H1 (cell line): ENCODE measurements around the gene C1orf116. TPM values are rescaled to one million over a fixed set of nuclear protein-coding genes. Genes with fewer than 3 reads are reported as not detected.

Source experiments
- CTCF ChIA-PET: fragments of 300-600 bp; sonication (Branson Sonifier 250); formaldehyde crosslinking; loops from one replicate; lab custom pipeline; 2021; ENCODE audit not compliant: partially characterized antibody; lab: Charles Lee
- POLR2A ChIA-PET: fragments of 300-600 bp; sonication (Branson Sonifier 250); formaldehyde crosslinking; loops from one replicate; lab custom pipeline; 2021; ENCODE audit warnings: inconsistent platforms; ENCODE audit not compliant: partially characterized antibody; lab: Charles Lee
- DNase-seq, 2 experiments: peaks; one replicate each; pipeline versions ENCODE4 v3.0.0 to v3.0.0-alpha.2; 2010 to 2022; ENCODE audit warnings: low spot score in 2 of 2, low read depth in 1 of 2, mixed read lengths in 1 of 2
- FAIRE-seq: peaks from 2 replicates; lab custom pipeline; 2011; peaks lifted over from hg19 to GRCh38; lab: Jason Lieb, UNC
- H2AFZ ChIP-seq: 2 replicates; pipeline ENCODE4 v1.8.1; 2012; ENCODE audit warnings: low read length, inconsistent platforms
- H2AK5ac ChIP-seq: 2 replicates; pipeline ENCODE4 v1.6.1; 2013; ENCODE audit warnings: low read depth, low read length
- H2BK120ac ChIP-seq: replicated peaks from 2 replicates; pipeline ENCODE3; 2013; ENCODE audit warnings: low read depth, low read length, inconsistent platforms
- H2BK12ac ChIP-seq: 2 replicates; pipeline ENCODE4 v1.6.1; 2013; ENCODE audit warnings: low read depth, low read length
- H2BK15ac ChIP-seq: 2 replicates; pipeline ENCODE4 v1.6.1; 2013; ENCODE audit warnings: low read length
- H2BK20ac ChIP-seq: 2 replicates; pipeline ENCODE4 v1.6.1; 2013; ENCODE audit warnings: low read length
- H2BK5ac ChIP-seq: 2 replicates; pipeline ENCODE4 v1.6.1; 2013; ENCODE audit warnings: low read depth, low read length
- H3K14ac ChIP-seq: 2 replicates; pipeline ENCODE4 v1.6.1; 2013; ENCODE audit warnings: inconsistent platforms; ENCODE audit not compliant: insufficient read length
- H3K18ac ChIP-seq: 2 replicates; pipeline ENCODE4 v1.6.1; 2013; ENCODE audit warnings: low read length; ENCODE audit errors: extremely low read depth
- H3K23ac ChIP-seq: 2 replicates; pipeline ENCODE4 v1.6.1; 2013; ENCODE audit warnings: inconsistent platforms; ENCODE audit not compliant: insufficient read length
- H3K23me2 ChIP-seq: 2 replicates; pipeline ENCODE4 v1.6.1; 2013; ENCODE audit warnings: low read depth, low read length
- H3K27ac ChIP-seq: 2 replicates; pipeline ENCODE4 v1.6.1; 2011; ENCODE audit warnings: low read depth, low read length, inconsistent platforms
- H3K27me3 ChIP-seq, 4 experiments: replicated peaks in 1 of 4; 1 replicate in 1 of 4; 2 replicates in 3 of 4; pipeline versions ENCODE4 v1.6.1 to v1.8.1; 2011 to 2013; ENCODE audit warnings: low read length in 3 of 4, mild to moderate bottlenecking in 3 of 4, inconsistent platforms in 2 of 4, mixed read lengths in 2 of 4, moderate library complexity in 1 of 4; ENCODE audit not compliant: control insufficient read depth in 3 of 4, insufficient read depth in 3 of 4; ENCODE audit errors: extremely low read depth in 1 of 4
- H3K36me3 ChIP-seq, 4 experiments: 2 replicates each; pipeline versions ENCODE4 v1.6.1 to v1.8.1; 2011 to 2013; ENCODE audit warnings: mild to moderate bottlenecking in 4 of 4, low read length in 3 of 4, moderate library complexity in 2 of 4, control low read depth in 1 of 4, inconsistent platforms in 1 of 4; ENCODE audit not compliant: insufficient read depth in 4 of 4, control insufficient read depth in 2 of 4
- H3K4ac ChIP-seq: replicated peaks from 2 replicates; pipeline ENCODE3; 2013; ENCODE audit warnings: low read length, low read depth, mixed read lengths, inconsistent platforms; ENCODE audit not compliant: insufficient read length
- H3K4me1 ChIP-seq, 4 experiments: replicated peaks in 1 of 4; 1 replicate in 1 of 4; 2 replicates in 3 of 4; pipeline versions ENCODE4 v1.6.1 to v1.8.1; 2011 to 2013; ENCODE audit warnings: low read length in 3 of 4, inconsistent platforms in 2 of 4, mixed read lengths in 1 of 4; ENCODE audit not compliant: insufficient read depth in 4 of 4, control insufficient read depth in 3 of 4
- H3K4me2 ChIP-seq, 2 experiments: 2 replicates each; pipeline versions ENCODE4 v1.6.1 to v1.8.1; 2011 to 2013; ENCODE audit warnings: low read depth in 2 of 2, low read length in 2 of 2, control low read depth in 1 of 2, inconsistent platforms in 1 of 2, mild to moderate bottlenecking in 1 of 2; ENCODE audit not compliant: insufficient read depth in 1 of 2
- H3K4me3 ChIP-seq, 4 experiments: fragments of 200-600, 300-600 bp in 1 of 4; sonication (generic), shearing (Covaris generic), sonication (Bioruptor Twin) in 1 of 4; 2 replicates each; pipeline versions ENCODE4 v1.5.1 to v1.8.1; 2011 to 2016; ENCODE audit warnings: low read length in 4 of 4, low read depth in 3 of 4, control low read depth in 2 of 4, inconsistent platforms in 2 of 4, mild to moderate bottlenecking in 2 of 4, mixed read lengths in 1 of 4, moderate library complexity in 1 of 4; ENCODE audit not compliant: insufficient read depth in 2 of 4; ENCODE audit errors: extremely low read depth in 1 of 4
- H3K56ac ChIP-seq: replicated peaks from 2 replicates; pipeline ENCODE3; 2013; ENCODE audit warnings: low read depth, mild to moderate bottlenecking, mixed read lengths, low read length, inconsistent platforms; ENCODE audit not compliant: insufficient read length
- H3K79me1 ChIP-seq: 2 replicates; pipeline ENCODE4 v1.6.1; 2013; ENCODE audit warnings: low read depth, low read length, control low read depth
- H3K79me2 ChIP-seq, 2 experiments: 2 replicates each; pipeline versions ENCODE4 v1.6.1 to v1.8.1; 2012 to 2013; ENCODE audit warnings: low read length in 2 of 2, mild to moderate bottlenecking in 2 of 2, inconsistent platforms in 1 of 2; ENCODE audit not compliant: insufficient read depth in 2 of 2, control insufficient read depth in 1 of 2
- H3K9ac ChIP-seq, 4 experiments: replicated peaks in 1 of 4; 1 replicate in 1 of 4; 2 replicates in 3 of 4; pipeline versions ENCODE4 v1.6.1 to v1.8.1; 2011 to 2013; ENCODE audit warnings: low read depth in 3 of 4, low read length in 3 of 4, control low read depth in 2 of 4, mild to moderate bottlenecking in 2 of 4, moderate library complexity in 2 of 4, inconsistent platforms in 1 of 4; ENCODE audit errors: extremely low read depth in 1 of 4
- H3K9me3 ChIP-seq, 2 experiments: 2 replicates each; pipeline versions ENCODE4 v1.6.1 to v1.8.1; 2012 to 2013; ENCODE audit warnings: mild to moderate bottlenecking in 2 of 2, moderate library complexity in 2 of 2, control low read depth in 1 of 2, inconsistent platforms in 1 of 2, low read depth in 1 of 2, low read length in 1 of 2, mixed read lengths in 1 of 2; ENCODE audit not compliant: insufficient read depth in 2 of 2
- H4K20me1 ChIP-seq, 2 experiments: replicated peaks in 1 of 2; 2 replicates each; pipeline versions ENCODE3 to v1.8.1; 2011 to 2013; ENCODE audit warnings: inconsistent platforms in 2 of 2, low read length in 2 of 2, mild to moderate bottlenecking in 1 of 2; ENCODE audit not compliant: insufficient read depth in 2 of 2, control insufficient read depth in 1 of 2
- H4K5ac ChIP-seq: 2 replicates; pipeline ENCODE4 v1.6.1; 2013; ENCODE audit warnings: low read length, low read depth, mixed read lengths, inconsistent platforms; ENCODE audit not compliant: insufficient read length
- H4K8ac ChIP-seq: 2 replicates; pipeline ENCODE4 v1.8.0; 2013; ENCODE audit warnings: mild to moderate bottlenecking, moderate library complexity, low read length, inconsistent platforms; ENCODE audit not compliant: insufficient read depth; ENCODE audit errors: extremely low read depth
- H4K91ac ChIP-seq: replicated peaks from 2 replicates; pipeline ENCODE3; 2013; ENCODE audit warnings: low read length, mixed read lengths, inconsistent platforms; ENCODE audit not compliant: insufficient read length
- BRCA1 ChIP-seq: IDR thresholded peaks from 2 replicates; pipeline ENCODE4 v1.6.1; 2012; ENCODE audit warnings: low read depth, low read length, improper control_type of control experiment
- CBX8 ChIP-seq: fragments of 300-800, 300-1000 bp; sonication (generic); IDR thresholded peaks from 2 replicates; pipeline ENCODE4 v1.7.1; 2016; ENCODE audit warnings: low read depth, low read length, borderline replicate concordance
- CREB1 ChIP-seq: IDR thresholded peaks from 2 replicates; pipeline ENCODE4 v1.6.1; 2012; ENCODE audit warnings: inconsistent platforms
- CTBP2 ChIP-seq: IDR thresholded peaks from 2 replicates; pipeline ENCODE4 v1.7.0; 2011; ENCODE audit warnings: borderline replicate concordance, mild to moderate bottlenecking, moderate library complexity, mixed read lengths, low read length; ENCODE audit not compliant: insufficient read depth, insufficient read length
- CTCF ChIP-seq, 3 experiments: IDR thresholded peaks; 1 replicate in 2 of 3; 2 replicates in 1 of 3; pipeline versions ENCODE4 v1.5.1 to v1.6.1; 2011; ENCODE audit warnings: low read length in 3 of 3, mild to moderate bottlenecking in 3 of 3, inconsistent platforms in 2 of 3, low read depth in 1 of 3, moderate library complexity in 1 of 3; ENCODE audit not compliant: insufficient read depth in 1 of 3; ENCODE audit errors: control extremely low read depth in 1 of 3
- JUN ChIP-seq: IDR thresholded peaks from 2 replicates; pipeline ENCODE4 v1.6.1; 2011; ENCODE audit warnings: low read depth, mild to moderate bottlenecking, improper control_type of control experiment, low read length
- KDM5A ChIP-seq: fragments of 200-600 bp; IDR thresholded peaks from 2 replicates; pipeline ENCODE4 v1.7.1; 2012; ENCODE audit warnings: mild to moderate bottlenecking, low read length, inconsistent platforms, mixed read lengths
- POLR2A ChIP-seq, 2 experiments: IDR thresholded peaks; 1 replicate in 1 of 2; 2 replicates in 1 of 2; pipeline ENCODE4 v1.6.1; 2011; ENCODE audit warnings: low read depth in 2 of 2, low read length in 2 of 2, mild to moderate bottlenecking in 2 of 2; ENCODE audit errors: control extremely low read depth in 1 of 2
- POLR2AphosphoS5 ChIP-seq: IDR thresholded peaks from 2 replicates; pipeline ENCODE4 v1.6.1; 2011; ENCODE audit warnings: low read depth, low read length
- SIRT6 ChIP-seq: IDR thresholded peaks from one replicate; pipeline ENCODE4 v1.7.1; 2012; ENCODE audit warnings: low read length, inconsistent platforms
- SIX5 ChIP-seq: IDR thresholded peaks from 2 replicates; pipeline ENCODE4 v1.6.1; 2011; ENCODE audit warnings: mild to moderate bottlenecking, low read depth, low read length
- SP1 ChIP-seq: IDR thresholded peaks from 2 replicates; pipeline ENCODE4 v1.6.1; 2011; ENCODE audit warnings: low read depth, low read length
- TAF1 ChIP-seq: IDR thresholded peaks from 2 replicates; pipeline ENCODE4 v1.6.1; 2011; ENCODE audit warnings: mild to moderate bottlenecking, low read depth, low read length
- TBP ChIP-seq: IDR thresholded peaks from 2 replicates; pipeline ENCODE4 v1.6.1; 2011; ENCODE audit warnings: low read depth, low read length, improper control_type of control experiment
- YY1 ChIP-seq: IDR thresholded peaks from 2 replicates; pipeline ENCODE4 v1.6.1; 2011; ENCODE audit warnings: low read depth, mild to moderate bottlenecking, low read length
- WGBS, 2 experiments: shearing (Covaris generic) in 1 of 2; methylation state at CpG; one replicate each; pipeline versions ENCODE4 v1.1.6 to v1.1.7; 2013 to 2015; ENCODE audit warnings: low lambda C conversion rate in 2 of 2, mixed read lengths in 2 of 2, inconsistent platforms in 1 of 2, low coverage in 1 of 2, missing lambda C conversion rate in 1 of 2; ENCODE audit not compliant: insufficient replicate concordance in 2 of 2, insufficient coverage in 1 of 2, insufficient read length in 1 of 2; ENCODE audit errors: extremely low coverage in 1 of 2, missing lambda C conversion rate in 1 of 2; 5-methylcytosine and 5-hydroxymethylcytosine counted together
- polyA plus RNA-seq, 7 experiments: library from polyadenylated mRNA; depleted of rRNA in 3 of 7; stranded (reverse) in 5 of 7; unstranded in 2 of 7; fragments of >200 nt in 5 of 7; fragments of 200-250 nt in 2 of 7; gene quantifications; 1 replicate in 5 of 7; 2 replicates in 1 of 7; 4 replicates in 1 of 7; pipeline versions ENCODE4 v1.2.1 to v1.2.3, GENCODE V29; 2011 to 2013; ENCODE audit warnings: missing spikeins in 2 of 7, mixed read lengths in 2 of 7
- total RNA-seq: library from RNA; stranded (reverse); fragmentation: NEBNext Ultra II Directional; extraction: Animal tissue kit (Norgen Biotek cat#: 25700); gene quantifications from 2 replicates; pipeline ENCODE4 v1.2.1, GENCODE V29; 2021

Gene C1orf116
- total and polyA plus RNA-seq, 2 of the 8 experiments (the other 6 are each of a cell fraction or from before 2014, with no cell fraction given): 2.2 to 3.9 TPM

DNA sequence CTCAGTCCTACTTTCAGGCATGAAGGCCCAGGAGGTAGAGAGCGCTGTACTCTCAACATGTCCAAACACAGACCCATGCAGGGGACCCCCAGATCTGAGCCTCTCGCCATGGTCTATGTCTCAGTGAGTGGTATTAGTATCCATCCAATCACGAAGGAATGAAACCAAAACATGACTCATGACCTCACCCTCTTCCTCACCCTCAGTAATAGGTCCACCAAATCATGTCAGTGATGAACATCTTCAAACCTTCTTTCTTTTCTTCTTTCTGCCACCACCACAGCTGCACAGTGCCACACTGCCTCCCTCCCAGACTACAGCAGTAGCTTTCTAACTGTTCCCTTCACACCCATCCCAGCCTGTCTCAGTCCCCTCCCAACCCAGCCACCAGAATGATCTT lies 16.8 kb downstream of the C1orf116 start:
- Histone ChIP-seq H3K23me2 (no peaks in the 10 kb centered on the region), H2AK5ac (no peak overlapping the region), H2BK12ac (no peak overlapping the region), H2BK5ac (no peak overlapping the region), H3K79me1 (no peaks in the 10 kb centered on the region), H3K4me3 (no peak overlapping the region), H3K4ac (no peak overlapping the region), H2AFZ (no peak overlapping the region), H4K91ac (no peak overlapping the region), H3K14ac (no peak overlapping the region), H3K27me3 (no peaks in the 10 kb centered on the region), H3K4me2 (no peak overlapping the region), H3K79me2 (no peaks in the 10 kb centered on the region), H3K4me1 (no peaks in the 10 kb centered on the region), H3K27ac (no peak overlapping the region), H3K18ac (no peak overlapping the region), H4K20me1 (no peaks in the 10 kb centered on the region), H4K8ac (no peak overlapping the region), H3K23ac (no peak overlapping the region), H3K36me3 (no peaks in the 10 kb centered on the region), H2BK15ac (no peak overlapping the region), H2BK120ac (no peak overlapping the region), H3K9ac (no peak overlapping the region), H4K5ac (no peak overlapping the region), H2BK20ac (no peak overlapping the region), H3K56ac (no peak overlapping the region), H3K9me3 (no peaks in the 10 kb centered on the region)
- DNase-seq: no peak
- 90% methylated on average over 3 of the region's 3 CpGs; no CpG with 5 or more reads in 1 of the 2 experiments for WGBS, 2 experiments
- CTCF ChIA-PET: interaction anchor here (0.8 to 4.1 kb wide), 2 partner anchors 11 to 68 kb away, joined by 3 to 22 read pairs; no protein-coding TSS in a partner anchor
- FAIRE-seq: no peak
- POLR2A ChIA-PET: no interaction called here
- TF ChIP-seq CTCF (IDR thresholded peaks at IDR 0.05; ENCODE audit: control extremely low read depth in 1 of 3, insufficient read depth in 1 of 3, low read depth in 1 of 3, low read length in 3 of 3): no peak
- TF ChIP-seq CTBP2: no peak
- TF ChIP-seq SP1: no peak
- no peak for TF ChIP-seq SIRT6
- TF ChIP-seq JUN: no peak
- TF ChIP-seq SIX5: no peak
- no peak for TF ChIP-seq YY1
- no peak for TF ChIP-seq KDM5A
- no peak for TF ChIP-seq BRCA1
- TF ChIP-seq CREB1: no peak
- TF ChIP-seq POLR2AphosphoS5: no peak
- no peak for TF ChIP-seq POLR2A (IDR thresholded peaks at IDR 0.05; ENCODE audit: control extremely low read depth in 1 of 2, low read depth in 2 of 2, low read length in 2 of 2)
- TF ChIP-seq TBP: no peak
- TF ChIP-seq CBX8: no peak
- TF ChIP-seq TAF1: no peak
